Measurements from ENCODE around the gene METAP1D.

The METAP1D gene

DNA sequence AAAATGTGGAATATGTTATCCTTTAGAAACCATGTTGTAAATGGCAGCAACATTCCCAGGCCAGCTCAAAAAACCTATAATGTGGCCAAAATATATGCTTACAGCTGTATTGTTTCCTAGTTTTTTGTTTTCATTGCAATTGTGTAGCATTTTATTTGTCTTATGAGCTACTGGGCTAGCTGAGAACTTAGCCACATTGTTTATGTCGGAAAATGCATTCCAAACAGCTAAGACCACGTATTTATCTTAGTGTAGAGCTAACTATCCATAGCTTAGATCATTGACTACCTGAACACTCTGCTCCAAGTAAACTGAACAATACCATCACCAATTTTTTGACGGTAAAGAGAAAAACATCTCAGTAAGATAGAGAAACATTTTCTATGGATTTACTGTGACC lies 38.4 kb downstream of the METAP1D start:
- Histone ChIP-seq H3K27me3 (ENCODE audit: low read length) (no peaks in the 10 kb centered on the region), H3K27ac (ENCODE audit: low read depth, low read length) (no peak overlapping the region), H3K4me3 (ENCODE audit: insufficient read depth, low read length, poor library complexity, severe bottlenecking) (no peak overlapping the region), H3F3A (ENCODE audit: insufficient read depth) (no peaks in the 10 kb centered on the region), H3K79me2 (ENCODE audit: insufficient read depth, low read length) (no peaks in the 10 kb centered on the region), H3K4me2 (ENCODE audit: low read depth, low read length, poor library complexity, severe bottlenecking) (no peak overlapping the region), H3K9ac (ENCODE audit: low read length) (no peak overlapping the region), H2AFZ (ENCODE audit: low read depth, low read length, severe bottlenecking) (no peak overlapping the region), H3K36me3 (ENCODE audit: low read length) (no peaks in the 10 kb centered on the region), H3K9me2 (replicated peaks; ENCODE audit: insufficient read depth, low read length) (no peaks in the 10 kb centered on the region), H3K9me3 (ENCODE audit: insufficient read depth, low read length) (no peaks in the 10 kb centered on the region), H4K20me1 (ENCODE audit: low read depth, low read length) (no peaks in the 10 kb centered on the region)
- no peak for TF ChIP-seq EZH2phosphoT487 (conservative IDR thresholded peaks at IDR 0.05; ENCODE audit: low read length)
- TF ChIP-seq, protein P1, sequence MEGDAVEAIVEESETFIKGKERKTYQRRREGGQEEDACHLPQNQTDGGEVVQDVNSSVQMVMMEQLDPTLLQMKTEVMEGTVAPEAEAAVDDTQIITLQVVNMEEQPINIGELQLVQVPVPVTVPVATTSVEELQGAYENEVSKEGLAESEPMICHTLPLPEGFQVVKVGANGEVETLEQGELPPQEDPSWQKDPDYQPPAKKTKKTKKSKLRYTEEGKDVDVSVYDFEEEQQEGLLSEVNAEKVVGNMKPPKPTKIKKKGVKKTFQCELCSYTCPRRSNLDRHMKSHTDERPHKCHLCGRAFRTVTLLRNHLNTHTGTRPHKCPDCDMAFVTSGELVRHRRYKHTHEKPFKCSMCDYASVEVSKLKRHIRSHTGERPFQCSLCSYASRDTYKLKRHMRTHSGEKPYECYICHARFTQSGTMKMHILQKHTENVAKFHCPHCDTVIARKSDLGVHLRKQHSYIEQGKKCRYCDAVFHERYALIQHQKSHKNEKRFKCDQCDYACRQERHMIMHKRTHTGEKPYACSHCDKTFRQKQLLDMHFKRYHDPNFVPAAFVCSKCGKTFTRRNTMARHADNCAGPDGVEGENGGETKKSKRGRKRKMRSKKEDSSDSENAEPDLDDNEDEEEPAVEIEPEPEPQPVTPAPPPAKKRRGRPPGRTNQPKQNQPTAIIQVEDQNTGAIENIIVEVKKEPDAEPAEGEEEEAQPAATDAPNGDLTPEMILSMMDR (IDR thresholded peaks at IDR 0.05; ENCODE audit: insufficient read depth, low read length, poor library complexity, severe bottlenecking): no peak

- Histone ChIP-seq H3K27ac (ENCODE audit: low read depth, low read length) (no peak overlapping the region), H3K27me3 (ENCODE audit: low read length) (no peaks in the 10 kb centered on the region), H3K9ac (ENCODE audit: low read length) (no peak overlapping the region), H4K20me1 (ENCODE audit: low read depth, low read length) (no peaks in the 10 kb centered on the region), H3K4me3 (ENCODE audit: insufficient read depth, low read length, poor library complexity, severe bottlenecking) (no peak overlapping the region), H3K4me2 (ENCODE audit: low read depth, low read length, poor library complexity, severe bottlenecking) (no peak overlapping the region), H3K9me2 (replicated peaks; ENCODE audit: insufficient read depth, low read length) (no peaks in the 10 kb centered on the region), H2AFZ (ENCODE audit: low read depth, low read length, severe bottlenecking) (no peak overlapping the region), H3K9me3 (ENCODE audit: insufficient read depth, low read length) (no peaks in the 10 kb centered on the region), H3K36me3 (ENCODE audit: low read length) (no peaks in the 10 kb centered on the region), H3K79me2 (ENCODE audit: insufficient read depth, low read length) (no peaks in the 10 kb centered on the region), H3F3A (ENCODE audit: insufficient read depth) (no peaks in the 10 kb centered on the region)
- no peak for TF ChIP-seq EZH2phosphoT487 (conservative IDR thresholded peaks at IDR 0.05; ENCODE audit: low read length)
- TF ChIP-seq, protein P1 (IDR thresholded peaks at IDR 0.05; ENCODE audit: insufficient read depth, low read length, poor library complexity, severe bottlenecking): no peak
These were observed 38.9 kb downstream of the METAP1D start for GRCh38 chr2:172038604-172039003.

GRCh38 chr2:172039011-172039704 lies 39.4 kb downstream of the METAP1D start:
- H3K27me3 ChIP-seq (ENCODE audit: low read length): no peaks in the 10 kb centered on the region
- no peaks in the 10 kb centered on the region for H3K36me3 ChIP-seq (ENCODE audit: low read length)
- no peak overlapping the region for H3K4me2 ChIP-seq (ENCODE audit: low read depth, low read length, poor library complexity, severe bottlenecking)
- H2AFZ ChIP-seq (ENCODE audit: low read depth, low read length, severe bottlenecking): no peak overlapping the region
- no peaks in the 10 kb centered on the region for H3K9me3 ChIP-seq (ENCODE audit: insufficient read depth, low read length)
- H4K20me1 ChIP-seq (ENCODE audit: low read depth, low read length): no peaks in the 10 kb centered on the region
- H3K9ac ChIP-seq (ENCODE audit: low read length): no peak overlapping the region
- TF ChIP-seq, protein P1 (IDR thresholded peaks at IDR 0.05; ENCODE audit: insufficient read depth, low read length, poor library complexity, severe bottlenecking): no peak
- no peak for TF ChIP-seq EZH2phosphoT487 (conservative IDR thresholded peaks at IDR 0.05; ENCODE audit: low read length)
- H3F3A ChIP-seq (ENCODE audit: insufficient read depth): no peaks in the 10 kb centered on the region
- H3K9me2 ChIP-seq (replicated peaks; ENCODE audit: insufficient read depth, low read length): no peaks in the 10 kb centered on the region
- no peak overlapping the region for H3K4me3 ChIP-seq (ENCODE audit: insufficient read depth, low read length, poor library complexity, severe bottlenecking)
- H3K79me2 ChIP-seq (ENCODE audit: insufficient read depth, low read length): no peaks in the 10 kb centered on the region
- no peak overlapping the region for H3K27ac ChIP-seq (ENCODE audit: low read depth, low read length)
